Smooth muscle cell (in vitro differentiated cells): ENCODE data around the gene ERMARD. TPM values are rescaled to one million over a fixed set of nuclear protein-coding genes. Genes with fewer than 3 reads are reported as not detected.
A peak's percentile ranks its signal among the peaks of the same experiment; 100 is the strongest.

Source experiments
- DNase-seq: peaks from one replicate; lab custom pipeline; 2025; ENCODE audit not compliant: unreplicated experiment; lab: John Stamatoyannopoulos, UW
- H2AFZ ChIP-seq: fragments of 200-600 bp; sonication (generic); 2 replicates; pipeline ENCODE4 v1.6.0; 2016; ENCODE audit warnings: antibody characterized with exemption, low read depth, mild to moderate bottlenecking
- H3F3A ChIP-seq: fragments of 200-600 bp; sonication (generic); 2 replicates; pipeline ENCODE4 v1.6.0; 2017; ENCODE audit warnings: antibody characterized with exemption, low read depth
- H3K27ac ChIP-seq: fragments of 200-600 bp; sonication (generic); 2 replicates; pipeline ENCODE4 v1.5.1; 2016; ENCODE audit warnings: low read depth, mild to moderate bottlenecking
- H3K27me3 ChIP-seq: fragments of 200-600 bp; sonication (generic); 2 replicates; pipeline ENCODE4 v1.6.1; 2016; ENCODE audit warnings: low read depth, mild to moderate bottlenecking
- H3K36me3 ChIP-seq: fragments of 200-600 bp; sonication (generic); 2 replicates; pipeline ENCODE4 v1.5.1; 2016; ENCODE audit warnings: low read depth
- H3K4me1 ChIP-seq: fragments of 200-600 bp; sonication (generic); 2 replicates; pipeline ENCODE4 v1.5.1; 2016; ENCODE audit warnings: low read depth
- H3K4me2 ChIP-seq: fragments of 200-600 bp; sonication (generic); 2 replicates; pipeline ENCODE4 v1.6.0; 2016; ENCODE audit warnings: mild to moderate bottlenecking
- H3K4me3 ChIP-seq: fragments of 200-600 bp; sonication (generic); 2 replicates; pipeline ENCODE4 v1.5.1; 2016; ENCODE audit warnings: mild to moderate bottlenecking
- H3K79me2 ChIP-seq: fragments of 200-600 bp; sonication (generic); 2 replicates; pipeline ENCODE4 v1.6.0; 2016; ENCODE audit warnings: low read depth, mild to moderate bottlenecking
- H3K9ac ChIP-seq: fragments of 200-600 bp; sonication (generic); 2 replicates; pipeline ENCODE4 v1.6.0; 2016; ENCODE audit warnings: low read depth
- H3K9me3 ChIP-seq: fragments of 200-600 bp; sonication (generic); replicated peaks from 2 replicates; pipeline ENCODE4 v1.5.1; 2016; ENCODE audit warnings: low read depth
- H4K20me1 ChIP-seq: fragments of 200-600 bp; sonication (generic); 2 replicates; pipeline ENCODE4 v1.6.0; 2016; ENCODE audit warnings: low read depth
- CTCF ChIP-seq: fragments of 200-600 bp; sonication (generic); IDR thresholded peaks from 2 replicates; pipeline ENCODE4 v1.5.1; 2017; ENCODE audit warnings: borderline replicate concordance, mild to moderate bottlenecking, antibody characterized with exemption; ENCODE audit not compliant: insufficient read depth, poor library complexity, severe bottlenecking
- WGBS: methylation state at CpG from one replicate; pipeline ENCODE4 v1.1.7; 2016; ENCODE audit warnings: low lambda C conversion rate; 5-methylcytosine and 5-hydroxymethylcytosine counted together
- polyA plus RNA-seq: library from polyadenylated mRNA; unstranded; fragments of >200 nt; fragmentation: Nextera tagmentation; extraction: Ambion mirVana; gene quantifications from 2 replicates; pipeline ENCODE4 v1.2.1, GENCODE V29; 2016
- total RNA-seq: library from RNA; depleted of rRNA; stranded (reverse); fragments of >200 nt; gene quantifications from 2 replicates; pipeline ENCODE4 v1.2.3, GENCODE V29; 2014

Gene ERMARD
- total and polyA plus RNA-seq, 2 experiments from 2014 or later, result 23.2 to 55.9 TPM

- TF ChIP-seq CTCF, result no peak
- peak overlapping the region; percentile 54 for H3K27ac ChIP-seq
These were observed 28.8 kb upstream of the ERMARD start for GRCh38 chr6:169722362-169723199.

DNA sequence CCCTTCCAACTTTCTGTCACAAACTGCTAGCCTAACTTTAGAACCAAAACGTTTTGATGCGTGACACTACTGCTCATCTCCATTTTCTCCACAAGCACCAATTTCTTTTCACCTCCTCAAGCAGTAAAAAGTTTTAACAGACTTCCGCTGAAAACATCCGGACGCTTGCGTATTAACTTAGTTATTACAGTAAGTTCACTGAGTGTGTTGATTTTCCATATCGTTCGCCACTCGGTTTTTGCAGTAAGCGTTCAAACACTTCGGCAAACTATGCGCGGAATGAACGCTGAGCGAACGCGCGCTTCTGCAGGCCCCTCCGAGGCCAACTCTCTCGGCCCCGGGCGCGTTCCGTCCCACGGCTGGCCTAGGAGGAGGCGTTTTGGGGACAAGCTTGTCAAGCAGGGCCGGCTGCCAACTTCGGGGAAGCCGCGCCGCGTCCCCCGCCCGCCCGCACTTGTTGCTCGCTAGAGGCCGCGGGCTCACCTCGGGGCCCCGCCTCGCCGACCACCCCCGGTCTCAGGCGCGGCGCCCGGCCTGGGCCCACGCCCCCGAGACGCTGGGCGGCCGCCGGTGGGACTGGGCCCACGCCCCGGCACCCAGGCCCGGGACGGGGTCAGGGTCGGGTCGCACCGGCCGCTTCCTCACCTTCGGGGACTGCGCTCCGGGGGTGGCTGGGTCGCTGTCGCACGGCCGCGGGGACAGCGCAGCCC lies 28.1 kb upstream of the ERMARD start:
- Histone ChIP-seq H3K27me3 (no peaks in the 10 kb centered on the region), H3K4me3 (peak overlapping the region; percentile 63), H4K20me1 (peaks cover 46% of the 10 kb centered on the region), H3K4me2 (peak overlapping the region; percentile 92), H3K36me3 (no peaks in the 10 kb centered on the region), H2AFZ (peak overlapping the region; percentile 91), H3K79me2 (peaks cover 42% of the 10 kb centered on the region), H3K9me3 (no peaks in the 10 kb centered on the region), H3K27ac (peak overlapping the region; percentile 54), H3F3A (peaks cover 3% of the 10 kb centered on the region), H3K4me1 (peaks cover 20% of the 10 kb centered on the region), H3K9ac (peak overlapping the region; percentile 39)
- peak; percentile 26 for DNase-seq
- WGBS, result 2% methylated on average over 38 of the region's 70 CpGs
- TF ChIP-seq CTCF, result no peak

More at GRCh38 chr6:169722362-169723199, 28.8 kb upstream of the ERMARD start:
- Histone ChIP-seq H3F3A (peaks cover 3% of the 10 kb centered on the region), H3K4me2 (peak overlapping the region; percentile 92), H3K9me3 (no peaks in the 10 kb centered on the region), H3K79me2 (peaks cover 49% of the 10 kb centered on the region), H3K9ac (peak overlapping the region; percentile 39), H4K20me1 (peaks cover 54% of the 10 kb centered on the region), H3K36me3 (no peaks in the 10 kb centered on the region), H3K4me1 (peaks cover 20% of the 10 kb centered on the region), H2AFZ (peak overlapping the region; percentile 91), H3K4me3 (peak overlapping the region; percentile 63), H3K27me3 (no peaks in the 10 kb centered on the region)
- DNase-seq, result no peak
- 8% methylated on average over 22 of the region's 22 CpGs for WGBS

DNA sequence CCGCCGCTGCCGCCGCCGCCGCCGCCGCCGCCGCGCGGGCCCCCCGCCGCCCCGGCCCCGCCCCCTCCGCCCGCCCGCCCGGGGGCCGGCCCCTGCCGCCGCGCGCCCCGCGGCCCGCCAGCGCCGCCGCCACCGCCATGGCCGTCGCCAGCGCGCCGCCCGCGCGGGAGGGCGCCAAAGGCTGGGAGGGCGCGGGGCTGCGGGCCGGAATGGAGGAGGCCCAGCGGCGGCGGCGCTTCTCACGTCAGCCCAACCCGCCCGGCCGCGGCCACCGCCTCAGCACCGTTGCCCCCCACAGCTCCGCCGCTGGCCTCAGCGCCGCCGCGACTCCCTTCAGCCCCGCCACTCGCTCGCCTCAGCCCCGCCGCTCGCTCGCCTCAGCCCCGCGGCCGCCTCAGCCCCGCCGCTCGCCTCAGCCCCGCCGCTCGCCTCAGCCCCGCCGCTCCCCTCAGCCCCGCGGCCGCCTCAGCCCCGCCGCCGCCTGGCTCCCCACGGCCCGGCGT lies 27.4 kb upstream of the ERMARD start:
- Histone ChIP-seq H3K36me3 (no peaks in the 10 kb centered on the region), H3K4me1 (peaks cover 20% of the 10 kb centered on the region), H3K4me2 (no peak overlapping the region), H3K9ac (no peak overlapping the region), H3K27me3 (no peaks in the 10 kb centered on the region), H4K20me1 (peaks cover 40% of the 10 kb centered on the region), H2AFZ (no peak overlapping the region), H3F3A (peaks cover 3% of the 10 kb centered on the region), H3K9me3 (no peaks in the 10 kb centered on the region), H3K79me2 (peaks cover 35% of the 10 kb centered on the region), H3K27ac (no peak overlapping the region), H3K4me3 (peak overlapping the region; percentile 73)
- DNase-seq, result no peak
- TF ChIP-seq CTCF, result no peak
- WGBS, result no CpG with 5 or more reads among the region's 89 CpGs
